NCI-H2107 treated with DMSO at 0.1 percent for 48 hours (cell line): ENCODE measurements around the gene FNIP2.
"Not testable (repeated sequence)": the region's sequence is repeated elsewhere in the genome, so short reads cannot be mapped to it uniquely, and the experiment has no call there.

Source experiments
- DNase-seq: peaks from one replicate; lab custom pipeline; 2025; ENCODE audit not compliant: unreplicated experiment; lab: John Stamatoyannopoulos, UW

The FNIP2 gene

GRCh38 chr4:158904815-158905214, 136.0 kb downstream of the FNIP2 start:
- no peak for DNase-seq

GRCh38 chr4:158906073-158906472, 137.2 kb downstream of the FNIP2 start:
- no peak for DNase-seq

GRCh38 chr4:158912390-158912789, 143.6 kb downstream of the FNIP2 start:
- no peak for DNase-seq

- no peak for DNase-seq
Observed at GRCh38 chr4:158912806-158913205, 144.0 kb downstream of the FNIP2 start.

DNA sequence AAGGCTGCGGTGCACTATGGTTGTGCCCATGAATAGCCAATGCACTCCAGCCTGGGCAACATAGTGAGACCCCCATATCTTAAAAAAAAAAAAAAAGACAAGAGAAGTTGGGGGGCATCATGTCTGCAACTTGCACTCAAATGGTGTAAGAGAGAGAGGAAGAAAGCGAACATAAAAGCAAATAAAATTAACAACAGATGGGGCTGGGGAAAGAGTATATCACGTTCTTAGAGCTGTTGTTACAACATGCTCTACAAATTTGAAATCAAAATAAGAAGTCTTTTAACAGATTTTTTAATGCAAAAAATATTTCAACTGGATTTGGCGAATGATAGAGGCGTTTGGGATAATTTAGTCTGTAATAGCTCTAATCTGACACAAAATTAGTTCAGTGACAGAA, 144.9 kb downstream of the FNIP2 start:
- no peak for DNase-seq

DNA sequence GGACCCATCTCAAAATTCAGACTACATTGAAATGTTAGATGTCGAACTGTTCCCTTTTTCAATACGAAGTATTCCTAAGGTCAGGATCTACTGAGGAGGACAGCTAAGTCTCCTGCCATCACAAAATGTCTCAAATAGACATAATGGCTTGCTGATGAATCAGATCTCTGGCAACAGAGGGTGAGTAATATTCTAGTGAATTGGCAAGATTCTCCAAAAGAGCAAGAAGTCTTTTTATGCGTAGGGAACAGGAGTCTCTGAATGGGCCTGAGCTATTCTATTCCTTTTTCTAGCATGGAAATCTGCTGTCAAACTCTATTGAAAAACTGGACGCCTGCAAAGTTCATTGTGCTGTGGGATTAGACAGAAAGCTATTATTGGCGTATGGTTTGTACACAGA, 145.4 kb downstream of the FNIP2 start:
- no peak for DNase-seq

- DNase-seq = no peak
Observed at GRCh38 chr4:158915683-158916241, 146.9 kb downstream of the FNIP2 start.

GRCh38 chr4:158920452-158920996, 151.7 kb downstream of the FNIP2 start:
- DNase-seq = not testable (repeated sequence)

- not testable (repeated sequence) for DNase-seq
Observed at GRCh38 chr4:158927774-158928173, 158.9 kb downstream of the FNIP2 start.

- DNase-seq = no peak
Observed at GRCh38 chr4:158929939-158930638, 161.3 kb downstream of the FNIP2 start.

DNA sequence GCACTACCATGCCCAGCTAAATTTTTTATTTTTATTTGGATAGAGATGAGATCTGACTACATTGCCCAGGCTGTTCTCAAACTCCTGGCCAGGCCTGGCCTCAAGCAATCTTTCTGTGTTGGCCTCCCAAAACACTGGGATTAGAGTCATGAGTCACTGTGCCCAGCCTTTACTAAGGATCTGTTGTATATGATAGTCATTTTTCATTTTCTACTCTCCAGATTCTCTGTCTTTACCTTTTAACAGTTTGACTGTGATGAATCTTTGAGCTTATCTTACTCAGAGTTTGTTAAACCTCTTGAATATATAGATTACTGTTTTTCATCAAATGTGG, 161.8 kb downstream of the FNIP2 start:
- no peak for DNase-seq

GRCh38 chr4:158933236-158933635, 164.4 kb downstream of the FNIP2 start:
- no peak for DNase-seq

GRCh38 chr4:158934996-158935669, 166.3 kb downstream of the FNIP2 start:
- DNase-seq = no peak

DNA sequence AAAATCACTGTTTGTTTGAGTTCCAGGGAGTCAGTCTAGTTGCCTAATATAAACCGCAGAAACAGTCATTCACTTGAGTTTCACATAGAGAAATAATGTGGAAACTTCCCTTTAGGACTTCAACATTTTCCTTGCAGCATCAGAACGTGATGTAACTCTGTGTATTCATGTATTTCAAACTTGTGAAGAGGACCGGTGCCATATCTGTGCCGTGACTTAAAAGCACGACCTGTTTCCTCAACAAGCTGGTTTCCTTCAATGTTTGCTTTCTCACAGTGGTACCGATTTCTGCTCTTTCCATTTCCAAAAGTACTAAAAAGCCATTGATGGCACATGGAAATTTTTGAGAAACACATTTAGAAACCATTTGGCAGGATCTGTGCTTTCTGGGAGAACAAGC, 167.4 kb downstream of the FNIP2 start:
- DNase-seq = no peak

DNA sequence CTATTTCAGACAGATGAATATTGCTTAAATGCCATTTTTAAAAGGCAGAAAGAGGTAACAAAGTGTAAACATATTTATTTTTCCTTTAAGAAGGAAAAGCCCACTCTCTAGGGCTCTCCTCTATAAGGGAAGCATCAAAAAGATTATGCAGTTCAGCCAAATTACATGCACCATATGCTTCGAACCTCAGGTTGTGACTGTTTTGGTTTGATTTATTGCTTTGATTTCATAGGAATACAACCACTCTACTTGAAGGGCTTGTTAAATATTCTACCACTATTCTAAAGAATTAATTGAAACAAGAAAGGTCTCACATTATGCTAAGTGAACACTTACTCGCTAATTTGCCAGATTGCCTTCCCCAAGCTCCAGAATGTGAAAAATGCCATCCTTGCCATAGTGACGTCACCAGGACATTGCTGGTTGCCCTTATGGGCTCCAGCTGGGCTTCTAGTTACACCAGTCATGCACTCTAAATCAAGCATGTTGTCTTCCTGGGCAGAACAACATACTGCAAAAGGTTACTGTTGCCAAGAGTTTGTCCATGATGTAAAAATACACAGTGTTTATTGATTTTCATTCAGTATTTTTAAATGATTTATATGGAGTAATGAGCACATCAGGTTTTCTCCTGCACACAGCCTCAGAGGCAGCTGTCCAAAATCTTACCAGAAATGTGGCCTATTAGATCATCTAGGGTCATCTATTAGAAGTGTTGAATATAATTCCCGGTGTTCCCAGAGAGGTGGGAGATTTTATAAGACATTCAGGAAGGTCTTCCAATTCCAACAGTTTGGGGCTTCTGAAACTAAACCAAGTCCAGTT, 169.6 kb downstream of the FNIP2 start:
- no peak for DNase-seq

DNA sequence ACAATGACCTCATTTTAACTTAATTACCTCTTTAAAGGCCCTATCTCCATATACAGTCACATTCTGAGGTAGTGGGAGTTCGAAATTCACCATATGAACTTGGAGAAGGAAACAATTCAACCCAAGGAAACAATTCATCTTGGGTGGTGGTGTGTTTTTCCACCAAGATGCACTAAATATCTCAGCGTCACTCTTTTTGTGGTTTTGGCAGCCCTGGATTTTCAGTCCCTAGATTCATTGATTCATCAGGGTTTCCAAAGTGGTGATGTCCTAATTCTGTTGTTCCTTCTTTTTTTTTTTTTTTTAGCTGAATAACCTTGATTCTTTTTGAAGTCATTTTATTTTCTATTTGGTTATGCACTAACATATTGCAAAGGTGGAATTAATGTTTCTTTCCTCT, 171.4 kb downstream of the FNIP2 start:
- no peak for DNase-seq

DNA sequence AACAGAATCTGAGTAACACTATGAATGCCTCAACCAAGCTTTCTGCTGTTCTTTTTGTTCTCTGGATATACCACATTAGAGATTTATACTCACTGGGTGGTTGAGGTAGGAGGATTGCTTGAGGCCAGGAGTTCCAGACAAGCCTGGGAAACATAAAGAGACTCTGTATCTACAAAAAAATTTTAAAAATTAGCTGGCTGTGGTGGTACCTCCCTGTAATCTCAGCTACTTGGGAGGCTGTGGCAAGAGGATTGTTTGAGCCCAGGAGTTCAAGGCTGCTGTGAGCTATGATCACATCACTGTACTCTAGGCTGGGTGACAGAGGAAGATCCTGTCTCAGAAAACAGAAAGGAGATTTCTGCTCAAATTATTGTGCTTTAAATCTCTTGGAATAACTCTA, 172.5 kb downstream of the FNIP2 start:
- no peak for DNase-seq

GRCh38 chr4:158941895-158942294, 173.1 kb downstream of the FNIP2 start:
- DNase-seq = no peak

DNA sequence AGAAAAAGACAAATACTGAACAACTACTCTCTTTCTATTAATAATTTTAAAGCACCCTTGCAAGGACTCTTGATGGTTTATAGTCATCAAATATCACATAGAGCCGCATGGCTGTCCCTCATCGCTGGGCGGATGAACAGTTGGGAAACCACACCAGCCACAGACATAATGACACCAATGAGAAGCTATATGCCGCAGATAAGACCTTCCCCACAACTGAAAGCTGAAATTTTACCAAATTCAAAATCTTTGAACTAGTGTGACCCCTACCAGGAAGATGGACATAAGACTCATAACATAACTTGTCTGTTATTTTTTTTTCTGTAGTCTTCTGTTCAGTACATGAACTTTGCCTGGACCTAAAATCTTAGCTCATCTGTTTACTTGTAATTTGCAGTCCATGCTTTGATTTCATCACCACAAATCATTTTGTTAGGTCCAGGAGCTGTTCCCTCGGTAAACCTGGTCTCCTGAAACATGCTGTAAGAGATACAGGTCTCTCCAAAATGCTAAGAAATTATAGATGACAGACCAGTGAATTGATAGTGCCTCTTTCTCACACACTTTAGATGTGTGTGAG, 176.8 kb downstream of the FNIP2 start:
- DNase-seq = no peak

GRCh38 chr4:158946825-158947224, 178.0 kb downstream of the FNIP2 start:
- DNase-seq = no peak

- no peak for DNase-seq
Observed at GRCh38 chr4:158948071-158948470, 179.2 kb downstream of the FNIP2 start.
